ENCODE data around the gene ZNF506.
A peak's percentile ranks its signal among the peaks of the same experiment; 100 is the strongest.

The ZNF506 gene

GRCh38 chr19:19749117-19749907 is 72.2 kb downstream of the ZNF506 start:
- TF ChIP-seq BHLHE40 (IDR thresholded peaks at IDR 0.05; ENCODE audit: borderline replicate concordance) (no peak), SP1 (IDR thresholded peaks at IDR 0.05) (no peak), ZNF384 (IDR thresholded peaks at IDR 0.05) (no peak), TARDBP (IDR thresholded peaks at IDR 0.05) (no peak), ELF4 (IDR thresholded peaks at IDR 0.05) (no peak), FOXM1 (IDR thresholded peaks at IDR 0.05; ENCODE audit: borderline replicate concordance) (no peak), LEF1 (IDR thresholded peaks at IDR 0.05; ENCODE audit: borderline replicate concordance) (no peak), SUZ12 (IDR thresholded peaks at IDR 0.05) (no peak), FOXK2 (IDR thresholded peaks at IDR 0.05) (no peak), FOXA1 (IDR thresholded peaks at IDR 0.05) (no peak), PKNOX1 (IDR thresholded peaks at IDR 0.05) (no peak), CTBP1 (IDR thresholded peaks at IDR 0.05; ENCODE audit: borderline replicate concordance) (no peak), HDGF (IDR thresholded peaks at IDR 0.05; ENCODE audit: borderline replicate concordance) (no peak)
- DNase-seq (ENCODE audit: extremely low spot score) = peak; percentile 3
- POLR2A ChIA-PET = interaction anchor here (0.8 to 1.1 kb wide), 2 partner anchors 16 to 27 kb away, joined by 3 read pairs; partner anchors contain the start of gene ZNF14
- CTCF ChIA-PET = no interaction called here

- no peak for DNase-seq (ENCODE audit: extremely low spot score)
- TF ChIP-seq ARNT (IDR thresholded peaks at IDR 0.05) (no peak), L3MBTL2 (conservative IDR thresholded peaks at IDR 0.05) (no peak), FOXA1 (IDR thresholded peaks at IDR 0.05) (no peak), ELF4 (IDR thresholded peaks at IDR 0.05) (no peak), BHLHE40 (IDR thresholded peaks at IDR 0.05; ENCODE audit: borderline replicate concordance) (no peak), HDGF (IDR thresholded peaks at IDR 0.05; ENCODE audit: borderline replicate concordance) (no peak), CTBP1 (IDR thresholded peaks at IDR 0.05; ENCODE audit: borderline replicate concordance) (no peak), SP1 (IDR thresholded peaks at IDR 0.05) (no peak), SUZ12 (IDR thresholded peaks at IDR 0.05) (no peak), PKNOX1 (IDR thresholded peaks at IDR 0.05) (no peak), TARDBP (IDR thresholded peaks at IDR 0.05) (no peak), ZNF384 (IDR thresholded peaks at IDR 0.05) (no peak), FOXM1 (IDR thresholded peaks at IDR 0.05; ENCODE audit: borderline replicate concordance) (no peak), NFRKB (IDR thresholded peaks at IDR 0.05) (no peak), FOXK2 (IDR thresholded peaks at IDR 0.05) (no peak), LEF1 (IDR thresholded peaks at IDR 0.05; ENCODE audit: borderline replicate concordance) (no peak)
- ChIA-PET POLR2A (no interaction called here), CTCF (no interaction called here)
These were observed 73.2 kb downstream of the ZNF506 start for GRCh38 chr19:19748249-19748938.

GRCh38 chr19:19747357-19748220 is 74.0 kb downstream of the ZNF506 start:
- ChIA-PET CTCF (no interaction called here), POLR2A (interaction anchor here (0.9 kb wide), 1 partner anchor 14 kb away, joined by 4 read pairs; the partner anchor contains the start of gene ZNF14)
- DNase-seq (ENCODE audit: extremely low spot score) = no peak
- TF ChIP-seq HDGF (IDR thresholded peaks at IDR 0.05; ENCODE audit: borderline replicate concordance) (no peak), ZNF384 (IDR thresholded peaks at IDR 0.05) (no peak), FOXA1 (IDR thresholded peaks at IDR 0.05) (no peak), SP1 (IDR thresholded peaks at IDR 0.05) (no peak), TARDBP (IDR thresholded peaks at IDR 0.05) (no peak), ARNT (IDR thresholded peaks at IDR 0.05) (no peak), NFRKB (IDR thresholded peaks at IDR 0.05) (no peak), FOXM1 (IDR thresholded peaks at IDR 0.05; ENCODE audit: borderline replicate concordance) (no peak), FOXK2 (IDR thresholded peaks at IDR 0.05) (no peak), LEF1 (IDR thresholded peaks at IDR 0.05; ENCODE audit: borderline replicate concordance) (no peak), CTBP1 (IDR thresholded peaks at IDR 0.05; ENCODE audit: borderline replicate concordance) (no peak), SUZ12 (IDR thresholded peaks at IDR 0.05) (no peak), ELF4 (IDR thresholded peaks at IDR 0.05) (no peak), BHLHE40 (IDR thresholded peaks at IDR 0.05; ENCODE audit: borderline replicate concordance) (no peak), PKNOX1 (IDR thresholded peaks at IDR 0.05) (no peak), L3MBTL2 (conservative IDR thresholded peaks at IDR 0.05) (no peak)

- TF ChIP-seq HDGF (IDR thresholded peaks at IDR 0.05; ENCODE audit: borderline replicate concordance) (no peak), L3MBTL2 (conservative IDR thresholded peaks at IDR 0.05) (no peak), LEF1 (IDR thresholded peaks at IDR 0.05; ENCODE audit: borderline replicate concordance) (no peak), SUZ12 (IDR thresholded peaks at IDR 0.05) (no peak), ELF4 (IDR thresholded peaks at IDR 0.05) (no peak), FOXA1 (IDR thresholded peaks at IDR 0.05) (no peak), FOXM1 (IDR thresholded peaks at IDR 0.05; ENCODE audit: borderline replicate concordance) (no peak), NFRKB (IDR thresholded peaks at IDR 0.05) (no peak), TARDBP (IDR thresholded peaks at IDR 0.05) (no peak), FOXK2 (IDR thresholded peaks at IDR 0.05) (no peak)
- DNase-seq (ENCODE audit: extremely low spot score) = peak; percentile 4
- POLR2A ChIA-PET = no interaction called here
- CTCF ChIA-PET = no interaction called here
These were observed 75.0 kb downstream of the ZNF506 start for GRCh38 chr19:19746286-19747213.

Measured in HEK293T (cell line).